ENCODE measurements around the gene FZD1.

DNA sequence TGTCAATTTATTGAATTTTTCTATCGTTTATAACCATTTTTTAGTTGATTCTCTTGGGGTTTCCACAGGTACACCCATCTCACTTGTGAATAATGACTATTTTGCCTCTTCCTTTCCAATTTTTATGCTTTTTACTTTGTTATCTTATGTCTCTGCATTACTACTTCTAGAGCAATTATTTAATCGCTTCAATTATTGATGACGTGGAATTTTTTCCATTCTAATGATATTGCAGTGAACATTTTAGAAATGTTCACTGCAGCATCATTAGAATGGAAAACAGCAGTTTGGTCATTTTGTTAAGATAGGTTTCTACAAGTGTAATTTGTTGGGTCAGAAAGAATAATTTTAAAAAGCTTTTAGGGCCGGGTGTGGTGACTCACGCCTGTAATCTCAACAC is 27.1 kb downstream of the FZD1 start:
- TF ChIP-seq POLR2A (IDR thresholded peaks at IDR 0.05; ENCODE audit: low read depth, low read length) (no peak), TAF1 (IDR thresholded peaks at IDR 0.05; ENCODE audit: low read depth, low read length) (no peak), POLR2AphosphoS5 (IDR thresholded peaks at IDR 0.05; ENCODE audit: low read depth, low read length) (no peak), SPI1 (IDR thresholded peaks at IDR 0.05; ENCODE audit: low read depth, low read length) (no peak), POU2F2 (IDR thresholded peaks at IDR 0.05; ENCODE audit: low read depth, low read length) (no peak), PAX5 (IDR thresholded peaks at IDR 0.05; ENCODE audit: insufficient read depth, low read length, severe bottlenecking) (no peak)
